ENCODE data around the gene PACS2.

The PACS2 gene

GRCh38 chr14:105368426-105368825 lies 53.9 kb downstream of the PACS2 start:
- H3K9me3 Mint-ChIP-seq (ENCODE audit: low read depth): no peaks in the 10 kb centered on the region
- no peaks in the 10 kb centered on the region for H3K27me3 Mint-ChIP-seq
- peaks cover 4% of the 10 kb centered on the region for H3K36me3 Mint-ChIP-seq
- H3K4me3 Mint-ChIP-seq: no peak overlapping the region
- H3K4me1 Mint-ChIP-seq (ENCODE audit: low read depth): peaks cover 11% of the 10 kb centered on the region
- H3K27ac Mint-ChIP-seq: no peak overlapping the region

GRCh38 chr14:105368910-105369652 lies 54.5 kb downstream of the PACS2 start:
- peaks cover 4% of the 10 kb centered on the region for H3K4me1 Mint-ChIP-seq (ENCODE audit: low read depth)
- no peaks in the 10 kb centered on the region for H3K27me3 Mint-ChIP-seq
- no peak overlapping the region for H3K4me3 Mint-ChIP-seq
- no peak overlapping the region for H3K27ac Mint-ChIP-seq
- H3K36me3 Mint-ChIP-seq: peaks cover 4% of the 10 kb centered on the region
- H3K9me3 Mint-ChIP-seq (ENCODE audit: low read depth): no peaks in the 10 kb centered on the region

GRCh38 chr14:105369653-105370040 lies 55.1 kb downstream of the PACS2 start:
- H3K27me3 Mint-ChIP-seq: no peaks in the 10 kb centered on the region
- H3K36me3 Mint-ChIP-seq: peaks cover 4% of the 10 kb centered on the region
- H3K4me1 Mint-ChIP-seq (ENCODE audit: low read depth): peaks cover 4% of the 10 kb centered on the region
- no peak overlapping the region for H3K4me3 Mint-ChIP-seq
- H3K27ac Mint-ChIP-seq: no peak overlapping the region
- no peaks in the 10 kb centered on the region for H3K9me3 Mint-ChIP-seq (ENCODE audit: low read depth)

GRCh38 chr14:105374389-105374788 lies 59.8 kb downstream of the PACS2 start:
- Mint-ChIP-seq H3K36me3 (peaks cover 4% of the 10 kb centered on the region), H3K4me1 (ENCODE audit: low read depth) (peaks cover 13% of the 10 kb centered on the region), H3K27ac (no peak overlapping the region), H3K27me3 (no peaks in the 10 kb centered on the region), H3K9me3 (ENCODE audit: low read depth) (no peaks in the 10 kb centered on the region), H3K4me3 (no peak overlapping the region)

GRCh38 chr14:105375635-105376057 lies 61.1 kb downstream of the PACS2 start:
- Mint-ChIP-seq H3K36me3 (peaks cover 3% of the 10 kb centered on the region), H3K4me3 (peak overlapping the region; percentile 42), H3K27ac (peak overlapping the region; percentile 84), H3K4me1 (ENCODE audit: low read depth) (peaks cover 12% of the 10 kb centered on the region), H3K27me3 (no peaks in the 10 kb centered on the region), H3K9me3 (ENCODE audit: low read depth) (no peaks in the 10 kb centered on the region)

- Mint-ChIP-seq H3K9me3 (ENCODE audit: low read depth) (no peaks in the 10 kb centered on the region), H3K27me3 (no peaks in the 10 kb centered on the region), H3K4me1 (ENCODE audit: low read depth) (peaks cover 9% of the 10 kb centered on the region), H3K4me3 (no peak overlapping the region), H3K27ac (no peak overlapping the region), H3K36me3 (no peaks in the 10 kb centered on the region)
Observed at GRCh38 chr14:105376521-105377440, 62.2 kb downstream of the PACS2 start.

- H3K27me3 Mint-ChIP-seq: no peaks in the 10 kb centered on the region
- no peak overlapping the region for H3K4me3 Mint-ChIP-seq
- no peak overlapping the region for H3K27ac Mint-ChIP-seq
- H3K4me1 Mint-ChIP-seq (ENCODE audit: low read depth): peaks cover 9% of the 10 kb centered on the region
- no peaks in the 10 kb centered on the region for H3K9me3 Mint-ChIP-seq (ENCODE audit: low read depth)
- no peaks in the 10 kb centered on the region for H3K36me3 Mint-ChIP-seq
Observed at GRCh38 chr14:105377555-105378182, 63.1 kb downstream of the PACS2 start.

GRCh38 chr14:105378199-105378598 lies 63.7 kb downstream of the PACS2 start:
- Mint-ChIP-seq H3K4me3 (no peak overlapping the region), H3K9me3 (ENCODE audit: low read depth) (no peaks in the 10 kb centered on the region), H3K27me3 (no peaks in the 10 kb centered on the region), H3K36me3 (no peaks in the 10 kb centered on the region), H3K27ac (no peak overlapping the region), H3K4me1 (ENCODE audit: low read depth) (peaks cover 9% of the 10 kb centered on the region)

- Mint-ChIP-seq H3K9me3 (ENCODE audit: low read depth) (no peaks in the 10 kb centered on the region), H3K4me3 (no peak overlapping the region), H3K27ac (no peak overlapping the region), H3K27me3 (no peaks in the 10 kb centered on the region), H3K36me3 (no peaks in the 10 kb centered on the region), H3K4me1 (ENCODE audit: low read depth) (peaks cover 9% of the 10 kb centered on the region)
Observed at GRCh38 chr14:105378873-105379685, 64.5 kb downstream of the PACS2 start.

- Mint-ChIP-seq H3K4me3 (no peak overlapping the region), H3K9me3 (ENCODE audit: low read depth) (no peaks in the 10 kb centered on the region), H3K36me3 (no peaks in the 10 kb centered on the region), H3K27me3 (no peaks in the 10 kb centered on the region), H3K27ac (no peak overlapping the region), H3K4me1 (ENCODE audit: low read depth) (peaks cover 9% of the 10 kb centered on the region)
Observed at GRCh38 chr14:105379946-105380345, 65.4 kb downstream of the PACS2 start.

- no peaks in the 10 kb centered on the region for H3K27me3 Mint-ChIP-seq
- H3K9me3 Mint-ChIP-seq (ENCODE audit: low read depth): no peaks in the 10 kb centered on the region
- no peaks in the 10 kb centered on the region for H3K36me3 Mint-ChIP-seq
- H3K4me3 Mint-ChIP-seq: no peak overlapping the region
- H3K4me1 Mint-ChIP-seq (ENCODE audit: low read depth): peaks cover 4% of the 10 kb centered on the region
- no peak overlapping the region for H3K27ac Mint-ChIP-seq
Observed at GRCh38 chr14:105380756-105381155, 66.2 kb downstream of the PACS2 start.

GRCh38 chr14:105381446-105382342 lies 67.1 kb downstream of the PACS2 start:
- Mint-ChIP-seq H3K36me3 (no peaks in the 10 kb centered on the region), H3K4me3 (no peak overlapping the region), H3K9me3 (ENCODE audit: low read depth) (no peaks in the 10 kb centered on the region), H3K4me1 (ENCODE audit: low read depth) (no peaks in the 10 kb centered on the region), H3K27ac (no peak overlapping the region), H3K27me3 (no peaks in the 10 kb centered on the region)

GRCh38 chr14:105382343-105383082 lies 68.0 kb downstream of the PACS2 start:
- Mint-ChIP-seq H3K36me3 (no peaks in the 10 kb centered on the region), H3K9me3 (ENCODE audit: low read depth) (no peaks in the 10 kb centered on the region), H3K4me1 (ENCODE audit: low read depth) (no peaks in the 10 kb centered on the region), H3K27ac (no peak overlapping the region), H3K27me3 (no peaks in the 10 kb centered on the region), H3K4me3 (no peak overlapping the region)

All from activated naive CD8-positive, alpha-beta T cell (primary cell).